Adrenal gland (tissue), 12 donors: ENCODE data around the gene IRAK3. TPM values are rescaled to one million over a fixed set of nuclear protein-coding genes. Genes with fewer than 3 reads are reported as not detected.

Source experiments
- DNase-seq, 7 donors: peaks; one replicate each; pipeline ENCODE4 v3.0.0-alpha.2; 2019 to 2020
- H3K27ac ChIP-seq, 5 donors: fragments of 200-600 bp; sonication (generic) in 4 of 5; 1 replicate in 3 of 5; 2 replicates in 2 of 5; pipeline versions ENCODE4 v1.5.1 to v1.8.0; 2016 to 2020; ENCODE audit warnings: mild to moderate bottlenecking in 1 of 5
- H3K27me3 ChIP-seq: fragments of 200-600 bp; 2 replicates; pipeline ENCODE4 v1.8.0; 2021
- H3K36me3 ChIP-seq, 2 donors: fragments of 200-600 bp; replicated peaks in 1 of 2; 1 replicate in 1 of 2; 2 replicates in 1 of 2; pipeline versions ENCODE4 v1.5.1 to v1.8.0; 2018 to 2022
- H3K4me1 ChIP-seq, 2 donors: fragments of 200-600 bp; replicated peaks in 1 of 2; 1 replicate in 1 of 2; 2 replicates in 1 of 2; pipeline versions ENCODE4 v1.5.1 to v1.8.0; 2018 to 2021
- H3K4me3 ChIP-seq, 4 donors: fragments of 200-600 bp; sonication (generic) in 3 of 4; one replicate each; pipeline ENCODE4 v1.5.1; 2016 to 2018
- H3K9me3 ChIP-seq, 3 donors: fragments of 200-600 bp; sonication (generic) in 1 of 3; replicated peaks in 1 of 3; 1 replicate in 2 of 3; 2 replicates in 1 of 3; pipeline versions ENCODE4 v1.5.1 to v1.8.0; 2016 to 2021
- POLR2A ChIP-seq, 2 donors: fragments of 450-650 bp; IDR thresholded peaks; one replicate each; pipeline ENCODE4 v1.6.1; 2017; ENCODE audit warnings: antibody characterized with exemption in 2 of 2, mild to moderate bottlenecking in 2 of 2, moderate library complexity in 1 of 2
- WGBS, 4 donors: extraction: QIAGEN DNeasy Blood & Tissue Kit in 2 of 4; methylation state at CpG; one replicate each; pipeline versions ENCODE4 v1.1.5 to v1.1.7; 2013 to 2017; 5-methylcytosine and 5-hydroxymethylcytosine counted together
- intact Hi-C, 2 donors: fragments of 100-400 bp; cut with DNase I; formaldehyde crosslinking; loops; one replicate each; pipeline versions ENCODE4 v1.14.1 to v1.15.0; 2022 to 2023
- polyA plus RNA-seq, 3 donors: library from polyadenylated mRNA; stranded (reverse); fragments of 200-250 nt in 2 of 3; fragments of 350-450 nt in 1 of 3; fragmentation: Illumina TruSeq in 1 of 3; extraction: RNeasy Lipid Tissue Mini Kit (QIAGEN cat#74804) in 1 of 3; gene quantifications; one replicate each; pipeline ENCODE4 v1.2.3, GENCODE V29; 2013 to 2014
- total RNA-seq, 9 donors: library from RNA; depleted of rRNA in 4 of 9; stranded (reverse); fragments of >200 nt in 4 of 9; fragments of 120-200 nt in 1 of 9; fragmentation: NEBNext Ultra II Directional in 1 of 9; extraction: Animal tissue kit (Norgen Biotek cat#: 25700) in 1 of 9; gene quantifications; one replicate each; pipeline versions ENCODE4 v1.1.0 to v1.2.4, GENCODE V29; 2013 to 2023
- TF ChIP-seq, protein P1 (sequence below), 6 experiments: fragments of 450-650 bp in 4 of 6; fragments of 200-600 bp in 2 of 6; sonication (generic) in 1 of 6; IDR thresholded peaks; 1 replicate in 5 of 6; 2 replicates in 1 of 6; pipeline versions ENCODE4 v1.5.1 to v1.8.0; 2016 to 2021; ENCODE audit warnings: antibody characterized with exemption in 6 of 6, mild to moderate bottlenecking in 2 of 6, moderate library complexity in 1 of 6
- donor health status: healthy with polysubstance abuse.
- donor health status: Bipolar disorder and iron deficiency.
- donor health status: DM: yes; HTN: yes; CAD: no.
- donor health status: DM: no; HTN: no; CAD: no.
- donor health status: DM: no; HTN: no; CAD: no.
- donor health status: DM: yes; HTN: yes; CAD: no.

The IRAK3 gene
- total and polyA plus RNA-seq, 12 donors = 3.3 to 29.0 (median 8.3) TPM

DNA sequence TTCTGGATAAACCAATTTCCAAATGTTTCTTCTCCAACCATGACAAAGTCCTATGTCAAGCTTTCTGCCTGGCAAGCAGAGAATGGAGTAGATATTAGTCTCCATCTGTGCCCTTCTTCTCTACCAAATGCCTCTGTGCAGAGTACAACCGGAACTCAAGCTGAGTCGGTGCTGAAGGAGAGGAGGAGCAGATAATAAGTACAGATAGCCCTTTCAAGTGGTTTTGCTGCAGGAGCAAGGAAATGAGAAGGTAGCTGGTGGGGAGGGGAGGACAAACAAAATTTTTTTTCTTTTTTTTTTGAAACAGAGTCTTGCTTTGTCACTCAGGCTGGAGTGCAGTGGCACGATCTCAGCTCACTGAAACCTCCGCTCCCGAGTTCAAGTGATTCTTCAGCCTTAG is 99.1 kb downstream of the IRAK3 start:
- 80 to 93% (median 90%) methylated on average over 5 of the region's 5 CpGs for WGBS, 4 donors
- H3K4me1 ChIP-seq = no peaks in the 10 kb centered on the region
- TF ChIP-seq, protein P1, sequence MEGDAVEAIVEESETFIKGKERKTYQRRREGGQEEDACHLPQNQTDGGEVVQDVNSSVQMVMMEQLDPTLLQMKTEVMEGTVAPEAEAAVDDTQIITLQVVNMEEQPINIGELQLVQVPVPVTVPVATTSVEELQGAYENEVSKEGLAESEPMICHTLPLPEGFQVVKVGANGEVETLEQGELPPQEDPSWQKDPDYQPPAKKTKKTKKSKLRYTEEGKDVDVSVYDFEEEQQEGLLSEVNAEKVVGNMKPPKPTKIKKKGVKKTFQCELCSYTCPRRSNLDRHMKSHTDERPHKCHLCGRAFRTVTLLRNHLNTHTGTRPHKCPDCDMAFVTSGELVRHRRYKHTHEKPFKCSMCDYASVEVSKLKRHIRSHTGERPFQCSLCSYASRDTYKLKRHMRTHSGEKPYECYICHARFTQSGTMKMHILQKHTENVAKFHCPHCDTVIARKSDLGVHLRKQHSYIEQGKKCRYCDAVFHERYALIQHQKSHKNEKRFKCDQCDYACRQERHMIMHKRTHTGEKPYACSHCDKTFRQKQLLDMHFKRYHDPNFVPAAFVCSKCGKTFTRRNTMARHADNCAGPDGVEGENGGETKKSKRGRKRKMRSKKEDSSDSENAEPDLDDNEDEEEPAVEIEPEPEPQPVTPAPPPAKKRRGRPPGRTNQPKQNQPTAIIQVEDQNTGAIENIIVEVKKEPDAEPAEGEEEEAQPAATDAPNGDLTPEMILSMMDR (IDR thresholded peaks at IDR 0.05) = no peak
- no peak for TF ChIP-seq POLR2A (IDR thresholded peaks at IDR 0.05)
- H3K36me3 ChIP-seq = no peaks in the 10 kb centered on the region
- no peak for DNase-seq
- intact Hi-C loops = no loop called here
- H3K9me3 ChIP-seq = no peaks in the 10 kb centered on the region
- H3K4me3 ChIP-seq = no peak overlapping the region
- no peaks in the 10 kb centered on the region for H3K27me3 ChIP-seq
- H3K27ac ChIP-seq = no peak overlapping the region

DNA sequence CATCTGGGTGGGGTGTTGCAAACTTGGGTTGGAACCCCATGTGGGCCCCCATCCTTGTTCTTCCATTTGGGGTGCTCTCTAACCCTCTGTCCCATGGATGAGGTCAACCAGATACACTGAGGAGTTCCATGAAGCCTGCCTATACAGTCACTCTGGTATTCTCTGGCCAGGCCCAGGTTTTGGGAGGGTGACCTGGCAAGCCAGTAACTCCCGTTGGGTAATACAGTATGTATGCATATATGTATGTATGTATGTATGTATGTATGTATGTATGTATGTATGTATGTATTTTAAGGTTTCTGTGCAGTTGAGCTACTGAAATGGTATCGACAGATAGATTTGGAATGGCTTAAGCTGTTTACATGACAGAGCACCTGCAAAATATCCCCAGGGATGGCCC is 100.5 kb downstream of the IRAK3 start:
- H3K9me3 ChIP-seq = no peaks in the 10 kb centered on the region
- DNase-seq = no peak
- intact Hi-C loops = no loop called here
- H3K27ac ChIP-seq = no peak overlapping the region
- no peaks in the 10 kb centered on the region for H3K27me3 ChIP-seq
- WGBS, 4 donors = 79 to 90% (median 82%) methylated on average over 2 of the region's 2 CpGs
- TF ChIP-seq POLR2A (IDR thresholded peaks at IDR 0.05) = no peak
- TF ChIP-seq, protein P1 (IDR thresholded peaks at IDR 0.05) = no peak
- no peak overlapping the region for H3K4me3 ChIP-seq
- H3K36me3 ChIP-seq = no peaks in the 10 kb centered on the region
- H3K4me1 ChIP-seq = no peaks in the 10 kb centered on the region

DNA sequence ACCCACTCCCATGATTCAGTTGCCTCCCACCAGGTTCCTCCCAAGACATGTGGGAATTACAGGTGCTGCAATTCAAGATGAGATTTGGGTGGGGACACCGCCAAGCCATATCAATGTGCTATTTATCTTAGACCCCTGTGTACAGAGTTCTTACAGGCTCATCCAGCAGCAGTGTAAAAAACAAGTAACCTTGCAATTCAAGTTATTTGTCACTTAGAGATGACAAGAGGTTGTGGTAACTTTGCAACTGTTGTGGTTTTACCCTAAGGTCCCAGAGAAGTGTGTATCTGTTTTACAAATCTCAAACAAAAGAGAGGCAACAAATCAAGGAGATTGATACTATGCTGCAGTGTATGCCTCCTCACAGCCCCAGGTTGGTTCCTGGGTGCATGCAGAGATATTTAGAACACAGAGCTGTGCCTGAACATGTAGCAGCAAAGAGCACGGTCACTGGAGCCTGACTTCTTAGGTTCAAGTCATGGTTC is 101.7 kb downstream of the IRAK3 start:
- H3K27ac ChIP-seq = no peak overlapping the region
- no peak overlapping the region for H3K4me3 ChIP-seq
- 78 to 84% (median 82%) methylated on average over 2 of the region's 2 CpGs for WGBS, 4 donors

DNA sequence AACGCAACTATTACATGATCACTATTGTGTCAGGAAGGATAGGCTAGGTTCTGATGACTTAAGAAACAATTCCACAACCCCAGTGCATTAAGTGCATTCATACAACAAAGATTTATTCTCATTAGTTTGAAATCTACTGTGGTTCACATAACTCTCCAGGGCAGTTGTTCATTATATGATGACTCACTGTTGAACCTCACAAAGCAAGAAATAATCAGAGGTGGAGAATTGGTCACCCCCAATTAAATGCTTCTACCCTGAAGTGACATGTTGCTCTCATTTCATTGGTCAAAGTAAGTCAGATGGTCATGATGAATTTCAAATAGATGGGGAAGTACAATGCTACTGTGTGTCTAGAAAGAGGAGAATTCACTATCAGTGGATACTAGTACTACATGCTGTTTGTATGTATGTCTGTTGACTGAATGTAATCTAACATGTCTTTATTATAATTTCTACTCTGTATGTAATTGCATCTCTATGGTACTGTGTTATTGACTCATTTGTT is 107.2 kb downstream of the IRAK3 start:
- Histone ChIP-seq H3K9me3 (no peaks in the 10 kb centered on the region), H3K36me3 (no peaks in the 10 kb centered on the region), H3K27me3 (no peaks in the 10 kb centered on the region), H3K4me3 (no peak overlapping the region), H3K27ac (no peak overlapping the region), H3K4me1 (no peaks in the 10 kb centered on the region)
- TF ChIP-seq POLR2A (IDR thresholded peaks at IDR 0.05) = no peak
- TF ChIP-seq, protein P1 (IDR thresholded peaks at IDR 0.05) = no peak
- DNase-seq = no peak
- intact Hi-C loops = no loop called here
- 76 to 84% (median 81%) methylated on average over 1 of the region's 1 CpG for WGBS, 4 donors

More for the DNA sequence above, 101.7 kb downstream of the IRAK3 start:
- H3K4me1 ChIP-seq = no peaks in the 10 kb centered on the region
- intact Hi-C loops = no loop called here
- no peak for DNase-seq
- H3K9me3 ChIP-seq = no peaks in the 10 kb centered on the region
- H3K27me3 ChIP-seq = no peaks in the 10 kb centered on the region
- H3K36me3 ChIP-seq = no peaks in the 10 kb centered on the region
- TF ChIP-seq, protein P1 (IDR thresholded peaks at IDR 0.05) = no peak
- no peak for TF ChIP-seq POLR2A (IDR thresholded peaks at IDR 0.05)
